HL-60 (cell line): ENCODE data around the gene GPLD1.

Source experiments
- POLR2AphosphoS5 ChIP-seq: IDR thresholded peaks from 2 replicates; pipeline ENCODE4 v1.6.1; 2012; ENCODE audit warnings: low read depth
- TF ChIP-seq, protein P1 (sequence below): IDR thresholded peaks from one replicate; pipeline ENCODE4 v1.5.1; 2011; ENCODE audit warnings: low read length, control low read depth, inconsistent platforms; ENCODE audit not compliant: insufficient read depth

GRCh38 chr6:24500683-24501082 lies 11.3 kb upstream of the GPLD1 start:
- TF ChIP-seq, protein P1, sequence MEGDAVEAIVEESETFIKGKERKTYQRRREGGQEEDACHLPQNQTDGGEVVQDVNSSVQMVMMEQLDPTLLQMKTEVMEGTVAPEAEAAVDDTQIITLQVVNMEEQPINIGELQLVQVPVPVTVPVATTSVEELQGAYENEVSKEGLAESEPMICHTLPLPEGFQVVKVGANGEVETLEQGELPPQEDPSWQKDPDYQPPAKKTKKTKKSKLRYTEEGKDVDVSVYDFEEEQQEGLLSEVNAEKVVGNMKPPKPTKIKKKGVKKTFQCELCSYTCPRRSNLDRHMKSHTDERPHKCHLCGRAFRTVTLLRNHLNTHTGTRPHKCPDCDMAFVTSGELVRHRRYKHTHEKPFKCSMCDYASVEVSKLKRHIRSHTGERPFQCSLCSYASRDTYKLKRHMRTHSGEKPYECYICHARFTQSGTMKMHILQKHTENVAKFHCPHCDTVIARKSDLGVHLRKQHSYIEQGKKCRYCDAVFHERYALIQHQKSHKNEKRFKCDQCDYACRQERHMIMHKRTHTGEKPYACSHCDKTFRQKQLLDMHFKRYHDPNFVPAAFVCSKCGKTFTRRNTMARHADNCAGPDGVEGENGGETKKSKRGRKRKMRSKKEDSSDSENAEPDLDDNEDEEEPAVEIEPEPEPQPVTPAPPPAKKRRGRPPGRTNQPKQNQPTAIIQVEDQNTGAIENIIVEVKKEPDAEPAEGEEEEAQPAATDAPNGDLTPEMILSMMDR: no peak
- TF ChIP-seq POLR2AphosphoS5: no peak
